Lung (tissue), 12 donors: ENCODE measurements around the gene MAST4. TPM values are rescaled to one million over a fixed set of nuclear protein-coding genes. Genes with fewer than 3 reads are reported as not detected.

Experiments
- ATAC-seq: fragments of 200-7000 bp; cut with Tn5 transposase; one replicate; pipeline ENCODE4 v1.9.1; 2020; ENCODE audit warnings: moderate number of reproducible peaks; ENCODE audit not compliant: insufficient read depth, low FRiP score
- DNase-seq, 3 donors: peaks; one replicate each; pipeline ENCODE4 v3.0.0-alpha.2; 2013 to 2017
- H3K27ac ChIP-seq, 2 donors: one replicate each; pipeline ENCODE4 v1.5.1; 2013; ENCODE audit warnings: mild to moderate bottlenecking in 2 of 2, moderate library complexity in 2 of 2, control low read depth in 1 of 2, inconsistent platforms in 1 of 2, low read depth in 1 of 2, low read length in 1 of 2
- H3K27me3 ChIP-seq, 3 donors: one replicate each; pipeline ENCODE4 v1.5.1; 2013; ENCODE audit warnings: low read length in 2 of 3; ENCODE audit not compliant: control insufficient read depth in 3 of 3, insufficient read depth in 3 of 3
- H3K36me3 ChIP-seq, 4 donors: one replicate each; pipeline ENCODE4 v1.5.1; 2013; ENCODE audit warnings: low read length in 4 of 4, mild to moderate bottlenecking in 1 of 4, moderate library complexity in 1 of 4; ENCODE audit not compliant: control insufficient read depth in 4 of 4, insufficient read depth in 4 of 4
- H3K4me1 ChIP-seq, 5 donors: one replicate each; pipeline ENCODE4 v1.5.1; 2013; ENCODE audit warnings: low read length in 5 of 5, mild to moderate bottlenecking in 2 of 5, moderate library complexity in 1 of 5; ENCODE audit not compliant: control insufficient read depth in 5 of 5, insufficient read depth in 5 of 5
- H3K4me3 ChIP-seq: one replicate; pipeline ENCODE4 v1.5.1; 2013; ENCODE audit warnings: mild to moderate bottlenecking, control low read depth, moderate library complexity
- H3K9ac ChIP-seq, 2 donors: one replicate each; pipeline ENCODE4 v1.5.1; 2013; ENCODE audit warnings: low read length in 2 of 2, control low read depth in 1 of 2; ENCODE audit not compliant: insufficient read depth in 1 of 2
- H3K9me3 ChIP-seq, 4 donors: one replicate each; pipeline ENCODE4 v1.5.1; 2013; ENCODE audit warnings: low read length in 3 of 4, mild to moderate bottlenecking in 1 of 4, moderate library complexity in 1 of 4; ENCODE audit not compliant: control insufficient read depth in 4 of 4, insufficient read depth in 3 of 4
- CTCF ChIP-seq: IDR thresholded peaks from 2 replicates; pipeline ENCODE4 v1.5.1; 2012; ENCODE audit warnings: mild to moderate bottlenecking; ENCODE audit errors: control extremely low read depth, extremely low read depth
- WGBS, 2 donors: extraction: QIAGEN DNeasy Blood & Tissue Kit; methylation state at CpG; one replicate each; pipeline ENCODE4 v1.1.7; 2013; 5-methylcytosine and 5-hydroxymethylcytosine counted together
- polyA plus RNA-seq, 2 donors: library from polyadenylated mRNA; stranded (reverse); fragments of 200-250 nt; gene quantifications; one replicate each; pipeline ENCODE4 v1.2.1, GENCODE V29; 2013
- total RNA-seq, 2 donors: library from RNA; depleted of rRNA in 1 of 2; stranded (reverse); fragments of >200 nt in 1 of 2; gene quantifications; one replicate each; pipeline ENCODE4 v1.2.1, GENCODE V29; 2014 to 2021
- donor health status: control.
- donor health status: control.
- donor health status: Bipolar disorder and iron deficiency.
- donor health status: healthy.
- donor health status: DM: yes; HTN: yes; CAD: no.

Gene MAST4
- total and polyA plus RNA-seq, 4 donors: 13.9 to 153 (median 46.2) TPM

- Histone ChIP-seq H3K27me3 (no peaks in the 10 kb centered on the region), H3K4me1 (peaks cover 3 to 26% (median 16%) of the 10 kb centered on the region in 5 donors), H3K4me3 (no peak overlapping the region), H3K9me3 (peaks cover 0 to 2% (median 0%) of the 10 kb centered on the region in 4 donors), H3K9ac (no peak overlapping the region), H3K36me3 (peaks cover 0 to 2% (median 0%) of the 10 kb centered on the region in 4 donors), H3K27ac (no peak overlapping the region)
- TF ChIP-seq CTCF: no peak
- DNase-seq (no peak), ATAC-seq (no peak)
- 96 to 97% methylated on average over 1 of the region's 1 CpG for WGBS, 2 donors
Measured at GRCh38 chr5:66841264-66841663, 245.1 kb downstream of the MAST4 start.

- DNase-seq: no peak
- peaks cover 0 to 2% (median 0%) of the 10 kb centered on the region in 4 donors for H3K36me3 ChIP-seq
- H3K4me1 ChIP-seq: peaks cover 4 to 25% (median 16%) of the 10 kb centered on the region in 5 donors
- no peak overlapping the region for H3K27ac ChIP-seq
- H3K9me3 ChIP-seq: peaks cover 0 to 2% (median 0%) of the 10 kb centered on the region in 4 donors
- H3K9ac ChIP-seq: no peak overlapping the region
- ATAC-seq: no peak
- no peak overlapping the region for H3K4me3 ChIP-seq
- TF ChIP-seq CTCF: no peak
- H3K27me3 ChIP-seq: no peaks in the 10 kb centered on the region
- WGBS, 2 donors: 95 to 97% methylated on average over 2 of the region's 2 CpGs
Measured at GRCh38 chr5:66842540-66842939, 246.3 kb downstream of the MAST4 start.

- H3K9ac ChIP-seq: no peak overlapping the region
- 65 to 78% methylated on average over 4 of the region's 4 CpGs for WGBS, 2 donors
- peak overlapping the region in 1 of 2 donors; percentile 45 for H3K27ac ChIP-seq
- H3K36me3 ChIP-seq: peaks cover 0 to 2% (median 0%) of the 10 kb centered on the region in 4 donors
- no peak for TF ChIP-seq CTCF
- peaks cover 4 to 25% (median 16%) of the 10 kb centered on the region in 5 donors for H3K4me1 ChIP-seq
- DNase-seq (no peak), ATAC-seq (no peak)
- H3K27me3 ChIP-seq: no peaks in the 10 kb centered on the region
- H3K4me3 ChIP-seq: no peak overlapping the region
- peaks cover 0 to 2% (median 0%) of the 10 kb centered on the region in 4 donors for H3K9me3 ChIP-seq
Measured at GRCh38 chr5:66843065-66843464, 246.9 kb downstream of the MAST4 start.
